SHP77 (cell line): ENCODE measurements around the gene MGAT5B.
"Not testable (repeated sequence)": the region's sequence is repeated elsewhere in the genome, so short reads cannot be mapped to it uniquely, and the experiment has no call there.

Experiments
- DNase-seq, 2 experiments: peaks; one replicate each; lab custom pipeline; 2025; lab: John Stamatoyannopoulos, UW

MGAT5B gene

GRCh38 chr17:76848670-76849069 lies 19.5 kb upstream of the MGAT5B start:
- DNase-seq: no peak

DNA sequence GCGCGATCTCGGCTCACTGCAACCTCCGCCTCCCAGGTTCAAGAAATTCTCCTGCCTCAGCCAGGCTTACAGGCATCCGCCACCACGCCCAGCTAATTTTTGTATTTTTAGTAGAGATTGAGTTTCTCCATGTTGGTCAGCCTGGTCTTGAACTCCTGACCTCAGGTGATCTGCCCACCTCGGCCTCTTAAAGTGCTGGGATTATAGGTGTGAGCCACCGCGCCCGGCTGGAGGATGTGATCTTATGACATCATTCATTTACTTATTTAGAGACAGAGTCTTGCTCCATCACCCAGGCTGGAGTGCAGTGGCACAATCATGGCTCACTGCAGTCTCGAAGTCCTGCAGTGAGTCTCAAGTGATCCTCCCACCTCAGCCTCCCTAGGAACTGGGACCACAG lies 19.0 kb upstream of the MGAT5B start:
- not testable (repeated sequence) for DNase-seq

DNA sequence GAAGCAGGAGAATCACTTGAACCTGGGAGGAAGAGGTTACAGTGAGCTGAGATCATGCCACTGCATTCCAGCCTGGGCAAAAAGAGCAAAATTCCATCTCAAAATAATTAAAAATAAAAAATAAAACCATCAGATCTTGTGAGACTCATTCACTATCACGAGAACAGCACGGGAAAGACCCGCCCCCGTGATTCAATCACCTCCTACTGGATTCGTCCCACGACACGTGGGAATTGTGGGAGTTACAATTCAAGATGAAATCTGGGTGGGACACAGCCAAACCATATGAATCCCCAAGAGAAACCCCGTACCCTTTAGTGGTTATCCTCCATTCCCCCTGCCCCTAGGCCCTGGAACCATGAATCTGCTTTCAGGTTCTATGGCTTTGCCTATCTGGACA lies 15.4 kb upstream of the MGAT5B start:
- no peak for DNase-seq

GRCh38 chr17:76855105-76855504 lies 13.1 kb upstream of the MGAT5B start:
- DNase-seq: no peak

DNA sequence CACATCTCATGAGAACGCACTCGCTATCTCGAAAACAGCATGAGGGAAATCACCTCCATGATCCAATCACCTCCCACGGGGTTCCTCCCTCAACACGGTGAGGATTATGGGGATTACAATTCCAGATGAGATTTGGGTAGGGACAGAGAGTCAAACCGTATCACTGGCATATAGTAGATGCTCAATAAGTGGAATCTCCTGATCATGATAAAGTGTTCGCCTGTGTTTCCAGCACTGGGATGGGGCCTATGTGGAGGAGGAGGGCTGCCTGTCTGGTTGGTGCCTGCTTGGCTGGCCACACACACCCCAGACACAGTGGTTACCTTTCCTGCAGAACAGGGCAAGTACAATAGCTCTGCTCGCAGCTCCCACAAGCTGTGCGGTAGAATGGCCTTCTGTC lies 6.1 kb upstream of the MGAT5B start:
- DNase-seq: no peak

GRCh38 chr17:76862494-76862893 lies 5.7 kb upstream of the MGAT5B start:
- no peak for DNase-seq

DNA sequence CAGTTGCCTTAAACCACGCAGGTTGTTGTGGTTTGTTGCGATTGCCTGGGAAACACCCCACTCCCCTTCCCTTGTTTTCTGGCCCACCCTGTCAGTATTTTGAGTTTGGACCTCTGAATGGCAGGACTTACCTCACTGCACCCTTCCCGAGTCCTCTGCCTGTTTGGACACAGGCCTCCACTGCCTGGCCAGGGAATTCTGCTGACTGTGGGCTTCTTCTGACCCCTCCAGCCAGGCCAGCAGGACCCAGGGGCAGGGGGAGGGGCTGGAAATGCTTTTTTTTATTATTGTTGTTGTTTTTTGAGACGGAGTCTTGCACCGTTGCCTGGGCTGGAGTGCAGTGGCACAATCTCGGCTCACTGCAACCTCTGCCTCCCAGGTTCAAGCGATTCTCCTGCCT lies 4.2 kb upstream of the MGAT5B start:
- no peak for DNase-seq

DNA sequence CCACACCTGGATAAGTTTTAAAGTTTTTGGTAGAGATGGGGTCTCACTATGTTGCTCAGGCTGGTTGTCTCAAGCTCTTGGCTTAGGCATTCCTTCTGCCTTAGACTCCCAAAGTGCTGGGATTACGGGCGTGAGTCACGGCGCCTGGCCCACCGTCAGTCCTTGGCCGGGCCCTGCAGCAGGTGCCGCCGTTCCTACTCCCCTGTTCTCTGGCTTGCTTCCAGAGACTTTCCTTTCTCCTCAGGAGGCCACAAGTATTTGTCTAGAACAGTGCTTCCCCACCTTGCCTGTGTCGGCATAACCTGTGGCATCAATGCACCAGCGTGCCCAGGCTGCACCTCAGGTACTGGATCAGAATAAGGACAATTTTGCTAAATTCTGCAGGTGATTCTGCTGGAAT lies 3.0 kb upstream of the MGAT5B start:
- DNase-seq: no peak

GRCh38 chr17:76866203-76866602 lies 2.0 kb upstream of the MGAT5B start:
- no peak for DNase-seq

- DNase-seq: no peak
These were observed 1.2 kb upstream of the MGAT5B start for GRCh38 chr17:76866774-76867577.

DNA sequence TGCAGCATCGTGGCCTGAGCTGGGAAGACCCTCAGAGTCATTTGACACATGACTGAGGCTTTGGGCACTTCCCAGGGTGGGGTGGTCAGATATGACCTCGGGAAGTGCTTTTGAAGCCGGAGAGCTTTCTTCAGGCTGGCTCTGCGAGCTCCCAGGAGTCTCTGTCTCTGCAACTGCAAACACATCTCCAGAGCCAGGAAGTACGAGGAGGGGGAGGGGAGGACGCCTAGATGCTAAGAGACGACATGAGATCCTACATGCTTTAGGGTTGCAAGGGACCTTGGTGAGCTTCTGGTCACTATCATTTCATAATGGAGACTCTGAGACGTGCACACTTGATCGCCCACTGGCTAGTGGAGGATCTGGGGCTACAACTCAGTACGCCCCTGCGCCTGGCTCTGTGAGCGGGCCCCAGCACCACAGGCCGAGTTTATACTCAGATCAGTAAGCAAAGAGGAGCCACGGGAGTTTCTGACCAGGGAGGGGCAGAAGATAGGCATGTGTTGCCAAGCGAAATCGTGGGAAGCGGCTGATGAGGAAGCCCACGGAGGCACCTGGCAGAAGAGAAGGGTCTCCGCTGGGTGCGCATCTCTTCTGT lies 527 bp upstream of the MGAT5B start:
- DNase-seq: peak in 1 of 2 experiments; percentile 48

DNA sequence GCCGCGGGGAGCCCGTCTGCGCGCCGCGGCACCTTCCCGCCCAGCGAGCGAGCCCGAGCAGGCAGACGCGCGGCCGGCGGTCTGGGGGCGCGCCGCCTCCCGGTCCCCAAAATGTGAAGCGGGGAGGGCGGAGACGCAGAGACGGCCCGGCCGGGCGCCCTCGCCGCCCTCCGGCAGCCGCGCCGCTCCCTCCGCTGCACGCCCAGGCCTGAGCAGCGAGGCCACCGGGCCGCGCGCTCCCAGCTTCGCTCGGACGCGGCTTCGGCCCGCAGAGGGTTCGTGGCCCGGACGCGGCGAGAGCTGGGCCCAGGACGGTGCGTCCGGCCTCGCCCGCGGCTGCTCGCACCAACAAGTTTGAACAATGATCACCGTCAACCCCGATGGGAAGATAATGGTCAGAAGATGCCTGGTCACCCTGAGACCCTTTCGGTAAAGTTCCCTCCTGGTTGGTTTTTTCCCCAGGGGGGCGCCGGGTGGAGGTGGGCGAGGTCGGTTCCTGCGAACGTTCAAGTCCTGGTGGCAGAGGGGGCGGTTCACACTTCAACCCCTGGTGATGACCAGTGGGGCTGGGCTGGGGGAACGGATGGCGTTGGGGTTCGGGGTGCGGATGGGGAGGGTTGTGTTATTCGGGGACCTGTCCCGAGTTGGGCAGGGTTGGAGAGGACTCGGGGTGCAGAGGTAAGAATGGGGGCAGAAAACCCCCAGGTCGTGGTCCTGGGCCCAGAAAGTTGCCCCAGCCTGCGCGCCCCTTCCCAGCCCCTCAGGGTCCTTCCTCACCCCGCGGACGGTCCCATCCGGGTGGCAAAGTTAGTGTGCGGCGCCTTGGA lies 678 bp downstream of the MGAT5B start:
- DNase-seq: no peak

DNA sequence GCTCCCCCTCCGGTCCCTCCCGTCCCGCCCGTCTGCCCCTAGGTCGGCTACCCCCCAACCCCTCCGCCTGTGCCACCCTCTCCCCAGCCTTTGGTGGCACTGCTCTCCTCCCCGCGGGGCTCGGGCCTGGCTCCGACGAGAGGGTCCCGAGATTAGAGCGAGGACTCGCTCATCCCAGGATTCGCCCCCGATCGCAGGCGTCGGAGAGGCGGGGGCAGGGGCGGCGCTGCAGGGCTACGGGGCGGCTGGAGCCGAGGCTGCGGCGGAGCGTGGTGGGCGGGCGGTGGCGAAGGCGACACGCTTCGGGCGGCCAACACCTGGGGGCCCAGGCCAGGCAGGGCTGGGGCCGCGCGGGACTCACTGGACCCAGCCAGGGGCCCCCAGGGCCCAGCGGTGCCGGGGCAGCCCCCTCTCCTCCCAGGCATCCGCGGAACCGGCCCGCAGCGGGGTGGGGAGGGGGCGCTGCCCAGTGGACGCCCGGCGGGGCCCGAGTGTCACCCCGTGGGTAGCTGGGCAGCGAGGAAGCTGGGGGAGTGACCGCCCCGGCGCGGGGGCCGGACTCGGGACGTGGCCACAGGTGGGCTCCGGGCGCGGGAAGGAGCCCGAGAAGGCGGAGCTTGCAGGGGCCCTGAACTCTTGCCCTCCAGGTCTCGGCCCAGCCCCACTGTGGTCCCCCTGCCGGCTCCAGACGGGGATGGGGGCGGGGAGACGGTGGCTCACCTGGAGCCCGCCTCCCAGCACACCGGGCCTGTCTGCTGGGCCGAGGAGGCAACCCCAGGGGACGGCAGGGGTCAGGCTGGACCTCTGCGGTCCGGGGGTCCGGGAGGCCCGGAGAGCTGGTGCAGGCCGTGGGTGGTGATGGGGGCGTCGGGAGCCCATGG lies 1.5 kb downstream of the MGAT5B start:
- no peak for DNase-seq

GRCh38 chr17:76870377-76870714 lies 2.1 kb downstream of the MGAT5B start:
- no peak for DNase-seq

DNA sequence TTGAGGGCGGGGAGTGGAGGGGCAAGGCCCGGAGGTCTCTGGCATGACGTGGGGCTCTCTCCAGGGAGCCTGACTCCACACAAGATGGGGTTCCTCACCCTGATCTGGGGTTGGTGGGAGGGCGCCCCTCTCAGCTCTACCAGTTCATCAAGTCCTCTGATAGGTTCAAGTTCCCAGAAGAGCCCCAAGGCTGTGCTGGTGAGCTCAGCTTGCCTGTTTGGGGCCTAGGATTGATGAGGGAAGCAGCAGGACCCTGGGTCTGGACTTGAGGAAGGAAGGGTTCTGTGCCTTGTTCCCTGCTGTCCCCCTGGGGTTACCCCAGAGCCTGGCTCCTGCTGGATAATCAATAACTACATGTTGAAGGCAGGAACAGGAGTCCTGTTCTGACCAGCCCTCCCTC lies 3.5 kb downstream of the MGAT5B start:
- no peak for DNase-seq

DNA sequence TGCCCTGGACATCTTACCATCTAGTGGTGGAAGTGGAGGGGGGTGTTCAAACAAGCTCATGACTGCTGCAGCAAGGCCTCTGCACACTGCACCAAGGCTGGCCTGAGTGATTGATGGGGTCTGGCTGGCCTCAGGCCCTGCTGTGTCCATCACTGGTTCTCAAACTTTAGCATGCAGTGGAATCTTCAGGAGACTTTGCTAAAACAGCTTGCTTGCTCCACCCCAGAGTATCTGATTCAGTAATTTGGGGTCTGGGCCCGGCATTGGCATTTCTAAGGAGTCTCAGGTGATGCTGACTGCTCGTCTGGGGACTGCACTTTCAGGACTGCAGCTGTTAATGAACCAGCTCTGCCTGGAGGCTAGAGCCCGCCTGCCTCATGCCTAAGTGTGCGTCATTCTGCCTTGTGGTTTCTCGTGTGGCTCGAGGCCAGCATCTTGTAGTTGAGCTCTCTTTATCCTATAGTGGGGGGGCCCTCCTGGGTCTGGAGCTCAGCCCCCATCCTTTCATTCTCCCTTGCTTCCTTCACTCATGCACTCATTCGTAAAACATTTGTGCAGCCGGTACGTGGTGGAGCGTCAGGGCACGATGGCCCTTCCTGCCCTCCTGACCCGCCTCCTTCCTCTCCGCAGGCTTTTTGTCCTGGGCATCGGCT lies 4.1 kb downstream of the MGAT5B start:
- DNase-seq: no peak

DNA sequence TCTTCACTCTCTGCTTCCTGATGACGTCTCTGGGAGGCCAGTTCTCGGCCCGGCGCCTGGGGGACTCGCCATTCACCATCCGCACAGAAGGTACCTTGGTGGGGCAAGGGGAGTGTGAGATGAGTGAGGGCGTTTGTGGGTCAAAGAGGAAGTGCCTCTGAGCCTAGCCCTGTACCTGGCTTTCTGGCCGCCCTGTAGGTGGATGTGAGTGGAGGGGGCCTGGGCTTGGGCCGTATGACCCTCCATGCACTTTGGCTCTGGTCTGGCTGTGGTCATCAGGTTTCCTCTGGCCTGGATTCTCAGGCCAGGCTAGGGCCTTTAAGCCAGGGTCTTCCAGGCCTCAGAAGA lies 4.6 kb downstream of the MGAT5B start:
- no peak for DNase-seq

- no peak for DNase-seq
These were observed 5.7 kb downstream of the MGAT5B start for GRCh38 chr17:76873856-76874255.

DNA sequence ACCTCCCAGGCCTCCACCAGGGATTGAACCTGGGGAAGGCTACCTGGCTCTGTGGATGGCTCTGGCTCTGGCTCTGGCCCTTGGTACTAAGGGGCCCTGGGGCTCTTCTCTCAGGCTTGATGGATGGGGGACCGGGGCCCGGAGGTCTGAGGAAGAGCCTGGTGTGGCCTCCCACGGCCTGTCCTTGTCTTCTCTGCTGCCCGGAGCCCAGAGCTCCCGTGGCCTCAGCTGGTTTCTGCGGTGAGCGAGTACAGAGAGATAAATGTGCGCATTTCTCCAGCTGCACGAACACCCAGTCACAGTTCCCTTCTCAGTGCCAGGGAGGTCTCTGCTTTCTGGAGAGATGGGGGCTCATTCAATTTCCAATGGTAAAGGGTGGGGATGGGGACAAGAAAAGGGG lies 9.2 kb downstream of the MGAT5B start:
- DNase-seq: no peak

DNA sequence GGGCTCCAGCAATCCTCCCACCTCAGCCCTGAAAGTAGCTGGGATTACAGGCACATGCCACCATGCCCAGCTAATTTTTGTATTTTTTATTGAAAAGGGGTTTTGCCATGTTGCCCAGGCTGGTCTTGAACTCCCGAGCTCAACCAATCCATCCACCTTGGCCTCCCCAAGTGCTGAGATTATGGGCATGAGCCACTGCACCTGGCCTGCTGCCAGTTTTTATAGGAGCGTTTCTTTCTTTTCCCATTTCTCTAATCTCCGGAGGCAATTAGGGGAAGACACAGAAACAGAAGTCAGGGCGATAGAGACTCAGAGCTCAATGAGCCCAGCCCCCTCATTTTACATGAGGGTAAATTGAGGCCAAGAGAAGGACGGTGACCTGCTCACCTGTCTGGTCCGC lies 10.4 kb downstream of the MGAT5B start:
- DNase-seq: no peak

- no peak for DNase-seq
These were observed 11.1 kb downstream of the MGAT5B start for GRCh38 chr17:76879254-76879653.

- DNase-seq: no peak
These were observed 11.5 kb downstream of the MGAT5B start for GRCh38 chr17:76879691-76880090.
